ENCODE results near the gene GPN2. TPM values are rescaled to one million over a fixed set of nuclear protein-coding genes. Genes with fewer than 3 reads are reported as not detected.

Gene GPN2
- total and polyA plus RNA-seq, 2 of the 4 experiments (the other 2 are of a cell fraction) = 15.4 to 22.2 TPM

GRCh38 chr1:26839339-26839722 is 50.8 kb downstream of the GPN2 start:
- H3K9me1 ChIP-seq (ENCODE audit: insufficient read depth, low read length) = 0 out of 2 replicates have a peak, but pooled peaks cover 5% of the 10 kb centered on the region
- H2AK9ac ChIP-seq (replicated peaks; ENCODE audit: low read depth, low read length, poor library complexity) = no peak overlapping the region
- TF ChIP-seq MXI1 (IDR thresholded peaks at IDR 0.05; ENCODE audit: borderline replicate concordance, low read depth, low read length) (no peak), POLR2A (IDR thresholded peaks at IDR 0.05; ENCODE audit: low read depth, low read length) (no peak), NFE2L2 (IDR thresholded peaks at IDR 0.05; ENCODE audit: low read depth, low read length) (no peak), USF2 (IDR thresholded peaks at IDR 0.05; ENCODE audit: low read depth, low read length) (no peak), RCOR1 (IDR thresholded peaks at IDR 0.05; ENCODE audit: insufficient replicate concordance, low read length) (no peak), RFX5 (IDR thresholded peaks at IDR 0.05; ENCODE audit: low read depth, low read length) (no peak)
- H3K27ac ChIP-seq (ENCODE audit: insufficient read depth, low read length) = no peak overlapping the region
- peaks cover 8 to 23% of the 10 kb centered on the region in 2 experiments; a peak in 3 of 4 replicates for H3K79me1 ChIP-seq (ENCODE audit: low read depth in 1 of 2, low read length in 2 of 2)
- ATAC-seq (ENCODE audit: low read depth) (no peak), DNase-seq (no peak)
- dilution Hi-C loops (cut with HindIII; ENCODE audit: low sequenced_read_pairs, unreplicated experiment) = no loop called here
- no peak overlapping the region for H3K9ac ChIP-seq (ENCODE audit: low read depth, low read length)
- H2AFZ ChIP-seq (replicated peaks; ENCODE audit: low read length, poor library complexity) = no peak overlapping the region
- no peak overlapping the region for H4K8ac ChIP-seq (ENCODE audit: low read depth in 2 of 2, low read length in 2 of 2)
- H3K36me3 ChIP-seq (ENCODE audit: control insufficient read depth, insufficient read depth, low read length) = peaks cover 42% of the 10 kb centered on the region
- no peak overlapping the region for H2BK120ac ChIP-seq (ENCODE audit: low read depth, low read length)
- ChIA-PET POLR2A (ENCODE audit: unreplicated experiment) (no interaction called here), CTCF (no interaction called here)
- H3K4me1 ChIP-seq (ENCODE audit: control insufficient read depth, insufficient read depth, low read length) = no peaks in the 10 kb centered on the region
- intact Hi-C loops (cut with micrococcal nuclease) = no loop called here
- H3K56ac ChIP-seq (ENCODE audit: extremely low read depth, insufficient read depth, low read length) = no peak overlapping the region
- H2BK15ac ChIP-seq (ENCODE audit: low read depth, low read length) = no peak overlapping the region
- no peak overlapping the region for H3K4me3 ChIP-seq (ENCODE audit: insufficient read depth, low read depth, low read length)
- H3K23ac ChIP-seq (ENCODE audit: low read depth, low read length) = no peak overlapping the region
- no peak overlapping the region for H3K14ac ChIP-seq (replicated peaks; ENCODE audit: low read depth, low read length)
- H3K18ac ChIP-seq (ENCODE audit: low read depth, low read length) = no peak overlapping the region
- no peak overlapping the region for H2BK20ac ChIP-seq (ENCODE audit: low read depth, low read length)
- H3K4ac ChIP-seq (ENCODE audit: low read depth, low read length) = no peak overlapping the region
- BruUV-seq (replicated peaks) = no TSS peak
- H2BK5ac ChIP-seq (ENCODE audit: low read depth, low read length, poor library complexity, severe bottlenecking) = no peak overlapping the region
- in situ Hi-C loops (cut with MboI; ENCODE audit: low sequenced_read_pairs) = no loop called here
- no CpG with 5 or more reads among the region's 1 CpG for WGBS, 2 experiments (ENCODE audit: extremely low coverage in 2 of 2, insufficient read length in 1 of 2)
- no peak overlapping the region for H4K91ac ChIP-seq (ENCODE audit: insufficient read depth, low read depth, low read length)
- no peaks in the 10 kb centered on the region for H3K9me3 ChIP-seq (ENCODE audit: control insufficient read depth, insufficient read depth, low read length)
- H3K4me2 ChIP-seq (ENCODE audit: low read depth, low read length) = no peak overlapping the region
- H4K20me1 ChIP-seq (ENCODE audit: insufficient read depth, low read length) = no peaks in the 10 kb centered on the region
- no peak overlapping the region for H2AK5ac ChIP-seq (ENCODE audit: low read depth, low read length)
- H4K5ac ChIP-seq (ENCODE audit: low read depth, low read length) = no peak overlapping the region
- no peaks in the 10 kb centered on the region for H3K27me3 ChIP-seq (ENCODE audit: control insufficient read depth, insufficient read depth, low read length)

All from IMR-90 (cell line).